NT2/D1 (cell line): ENCODE data around the gene CHST5.
"Not testable (repeated sequence)": the region's sequence is repeated elsewhere in the genome, so short reads cannot be mapped to it uniquely, and the experiment has no call there.

Source experiments
- SUZ12 ChIP-seq: IDR thresholded peaks from 2 replicates; pipeline ENCODE4 v1.6.1; 2011; ENCODE audit not compliant: insufficient read length, insufficient read depth; ENCODE audit errors: extremely low read depth
- YY1 ChIP-seq: IDR thresholded peaks from 2 replicates; pipeline ENCODE4 v1.6.1; 2011; ENCODE audit not compliant: insufficient read length, insufficient read depth
- ZNF274 ChIP-seq: IDR thresholded peaks from 2 replicates; pipeline ENCODE4 v1.6.1; 2011; ENCODE audit warnings: mild to moderate bottlenecking, low read depth, low read length

DNA sequence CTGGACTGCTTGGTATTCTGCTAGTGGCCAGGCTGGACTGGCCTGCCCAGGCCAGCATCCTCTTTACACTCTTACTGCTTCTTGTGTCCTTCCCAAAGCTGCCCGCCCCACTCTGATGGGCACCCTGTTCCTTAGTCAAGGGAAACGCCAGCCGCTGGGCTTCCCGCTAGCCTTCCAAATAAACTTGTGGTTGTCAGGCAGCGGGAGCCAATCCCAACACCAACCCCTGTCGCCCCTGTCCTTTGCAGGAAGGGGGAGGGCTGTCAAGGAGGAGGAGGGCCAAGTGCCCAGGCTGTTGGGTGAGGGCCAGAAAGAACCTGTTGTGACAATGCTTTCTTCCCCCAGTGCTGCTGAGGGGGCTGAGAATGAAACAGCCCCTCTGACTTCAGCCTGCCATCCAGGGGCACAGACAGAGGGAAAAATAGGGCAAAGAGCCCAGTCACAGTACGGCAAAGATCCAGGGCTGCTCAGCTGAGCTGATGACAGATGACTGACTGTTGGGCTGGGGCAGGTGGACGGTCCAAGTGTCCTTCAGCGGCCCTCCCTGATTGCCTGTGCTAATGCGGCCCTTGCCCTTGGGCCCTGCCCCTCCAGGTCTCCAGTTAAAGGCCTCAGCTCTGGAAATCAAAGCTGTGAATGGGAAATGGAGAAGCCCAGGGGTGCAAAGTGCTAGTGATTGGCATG is 3.1 kb upstream of the CHST5 start:
- not testable (repeated sequence) for TF ChIP-seq ZNF274, SUZ12, YY1
